HL-60 (cell line): ENCODE data around the gene SLC25A18.

Experiments used
- DNase-seq, 2 experiments: peaks; one replicate each; pipeline ENCODE4 v3.0.0-alpha.2; 2010 to 2020; ENCODE audit warnings: low read depth in 1 of 2, low spot score in 1 of 2
- H3K27ac ChIP-seq: fragments of 250-450 bp; sonication (Bioruptor Pico); replicated peaks from 2 replicates; pipeline ENCODE4 v1.5.1; 2020; ENCODE audit warnings: mild to moderate bottlenecking, moderate library complexity
- H3K27me3 ChIP-seq: fragments of 250-450 bp; sonication (Bioruptor Pico); 2 replicates; pipeline ENCODE4 v1.5.1; 2021; ENCODE audit warnings: mild to moderate bottlenecking, moderate library complexity; ENCODE audit not compliant: insufficient read depth, poor library complexity, severe bottlenecking
- H3K4me3 ChIP-seq: replicated peaks from 2 replicates; pipeline ENCODE4 v1.5.1; 2011; ENCODE audit warnings: mild to moderate bottlenecking, control low read depth, low read length; ENCODE audit not compliant: insufficient read depth
- CTCF ChIP-seq: IDR thresholded peaks from one replicate; pipeline ENCODE4 v1.5.1; 2011; ENCODE audit warnings: low read length, control low read depth, inconsistent platforms; ENCODE audit not compliant: insufficient read depth
- GABPA ChIP-seq: IDR thresholded peaks from 2 replicates; pipeline ENCODE4 v1.6.1; 2012; ENCODE audit warnings: low read depth
- POLR2AphosphoS5 ChIP-seq: IDR thresholded peaks from 2 replicates; pipeline ENCODE4 v1.6.1; 2012; ENCODE audit warnings: low read depth
- REST ChIP-seq: IDR thresholded peaks from 2 replicates; pipeline ENCODE4 v1.6.1; 2012; ENCODE audit warnings: low read depth; ENCODE audit not compliant: insufficient replicate concordance
- SPI1 ChIP-seq: IDR thresholded peaks from 2 replicates; pipeline ENCODE4 v1.6.1; 2012; ENCODE audit warnings: low read depth, mild to moderate bottlenecking, borderline replicate concordance

SLC25A18 gene

GRCh38 chr22:17578136-17578754, 14.9 kb downstream of the SLC25A18 start:
- no peak for TF ChIP-seq POLR2AphosphoS5
- TF ChIP-seq GABPA: no peak
- no peak for TF ChIP-seq REST
- no peak for TF ChIP-seq CTCF
- TF ChIP-seq SPI1: no peak
- no peak for DNase-seq

GRCh38 chr22:17579535-17579981, 16.3 kb downstream of the SLC25A18 start:
- Histone ChIP-seq H3K27ac (no peak overlapping the region), H3K27me3 (no peaks in the 10 kb centered on the region), H3K4me3 (no peak overlapping the region)
- DNase-seq: no peak
- TF ChIP-seq POLR2AphosphoS5 (no peak), GABPA (no peak), CTCF (no peak), REST (no peak), SPI1 (no peak)

More at GRCh38 chr22:17578136-17578754, 14.9 kb downstream of the SLC25A18 start:
- H3K27ac ChIP-seq: no peak overlapping the region
- no peaks in the 10 kb centered on the region for H3K27me3 ChIP-seq
- H3K4me3 ChIP-seq: no peak overlapping the region

- TF ChIP-seq SPI1: no peak
- no peak for TF ChIP-seq REST
- no peak for TF ChIP-seq POLR2AphosphoS5
- TF ChIP-seq GABPA: no peak
- TF ChIP-seq CTCF: no peak
- no peak overlapping the region for H3K27ac ChIP-seq
- H3K4me3 ChIP-seq: no peak overlapping the region
- no peaks in the 10 kb centered on the region for H3K27me3 ChIP-seq
- DNase-seq: no peak
Observed at GRCh38 chr22:17580441-17581031, 17.2 kb downstream of the SLC25A18 start.
